Activated naive CD4-positive, alpha-beta T cell treated with Interleukin-2 at 50 U/mL for 16 hours (primary cell): ENCODE measurements around the gene DIS3L2.
"Not testable (repeated sequence)": the region's sequence is repeated elsewhere in the genome, so short reads cannot be mapped to it uniquely, and the experiment has no call there.

ENCODE experiments used
- DNase-seq: peaks from one replicate; pipeline ENCODE4 v3.0.0-alpha.2; 2020

Gene DIS3L2

GRCh38 chr2:232363064-232363783 is 401.7 kb downstream of the DIS3L2 start:
- DNase-seq = not testable (repeated sequence)

GRCh38 chr2:232363784-232364615 is 402.5 kb downstream of the DIS3L2 start:
- DNase-seq = no peak

GRCh38 chr2:232364806-232365594 is 403.5 kb downstream of the DIS3L2 start:
- DNase-seq = not testable (repeated sequence)

GRCh38 chr2:232365621-232366321 is 404.3 kb downstream of the DIS3L2 start:
- DNase-seq = no peak

DNA sequence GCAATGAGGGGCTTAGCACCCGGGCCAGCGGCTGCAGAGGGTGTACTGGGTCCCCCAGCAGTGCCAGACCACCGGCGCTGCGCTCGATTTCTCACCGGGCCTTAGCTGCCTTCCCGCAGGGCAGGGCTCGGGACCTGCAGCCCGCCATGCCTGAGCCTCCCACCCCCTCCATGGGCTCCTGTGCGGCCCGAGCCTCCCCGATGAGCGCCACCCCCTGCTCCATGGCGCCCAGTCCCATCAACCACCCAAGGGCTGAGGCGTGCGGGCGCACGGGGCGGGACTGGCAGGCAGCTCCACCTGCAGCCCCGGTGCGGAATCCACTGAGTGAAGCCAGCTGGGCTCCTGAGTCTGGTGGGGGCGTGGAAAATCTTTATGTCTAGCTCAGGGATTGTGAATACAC is 404.9 kb downstream of the DIS3L2 start:
- not testable (repeated sequence) for DNase-seq

DNA sequence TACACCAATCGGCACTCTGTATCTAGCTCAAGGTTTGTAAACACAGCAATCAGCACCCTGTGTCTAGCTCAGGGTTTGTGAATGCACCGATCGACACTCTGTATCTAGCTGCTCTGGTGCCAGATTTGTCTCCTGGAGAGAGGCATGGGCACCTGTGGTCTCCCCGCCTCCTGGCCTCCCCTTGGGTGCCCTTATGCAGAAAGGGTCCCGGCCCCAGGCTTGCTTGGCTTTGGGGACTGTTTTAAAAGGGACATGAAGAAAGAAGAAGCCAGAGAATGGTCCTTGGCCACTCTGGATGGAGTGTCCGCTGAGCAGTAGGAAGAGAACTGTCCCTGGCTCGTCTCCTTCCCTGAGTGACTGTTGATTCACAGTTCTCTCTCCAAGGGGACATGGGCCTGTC is 405.5 kb downstream of the DIS3L2 start:
- no peak for DNase-seq

DNA sequence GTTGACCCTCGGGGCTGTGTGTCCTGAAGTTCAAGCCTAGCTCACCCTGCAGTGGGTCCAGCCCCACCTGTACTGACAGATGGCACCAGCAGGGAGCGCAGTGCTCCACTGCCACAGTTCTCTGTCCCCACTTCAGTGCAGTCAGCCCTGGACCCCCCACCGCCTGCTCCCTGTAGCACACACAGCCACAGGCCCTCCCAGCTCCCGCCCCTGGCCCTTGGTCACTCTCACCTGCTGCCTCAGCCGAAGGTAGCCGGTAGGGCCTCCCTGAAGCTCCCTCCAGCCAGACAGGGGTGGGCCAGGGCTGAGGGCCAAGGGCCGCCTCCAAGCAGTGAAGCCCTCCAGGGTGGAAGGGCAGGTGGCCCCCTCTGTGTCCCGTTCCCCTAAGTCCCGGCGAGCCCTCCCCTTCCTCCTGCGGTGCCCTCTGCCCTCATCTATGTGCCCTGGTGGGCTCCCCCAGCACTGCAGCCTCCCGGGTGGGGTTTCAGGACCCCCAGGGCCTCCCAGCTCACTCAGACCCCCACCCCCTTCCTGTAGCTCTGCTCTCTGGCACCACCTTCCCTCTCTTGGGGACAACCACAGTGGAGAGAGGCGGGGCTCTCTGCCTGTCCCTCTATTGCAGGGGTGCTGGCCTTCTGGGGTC is 406.2 kb downstream of the DIS3L2 start:
- no peak for DNase-seq

GRCh38 chr2:232368311-232368731 is 406.8 kb downstream of the DIS3L2 start:
- no peak for DNase-seq

DNA sequence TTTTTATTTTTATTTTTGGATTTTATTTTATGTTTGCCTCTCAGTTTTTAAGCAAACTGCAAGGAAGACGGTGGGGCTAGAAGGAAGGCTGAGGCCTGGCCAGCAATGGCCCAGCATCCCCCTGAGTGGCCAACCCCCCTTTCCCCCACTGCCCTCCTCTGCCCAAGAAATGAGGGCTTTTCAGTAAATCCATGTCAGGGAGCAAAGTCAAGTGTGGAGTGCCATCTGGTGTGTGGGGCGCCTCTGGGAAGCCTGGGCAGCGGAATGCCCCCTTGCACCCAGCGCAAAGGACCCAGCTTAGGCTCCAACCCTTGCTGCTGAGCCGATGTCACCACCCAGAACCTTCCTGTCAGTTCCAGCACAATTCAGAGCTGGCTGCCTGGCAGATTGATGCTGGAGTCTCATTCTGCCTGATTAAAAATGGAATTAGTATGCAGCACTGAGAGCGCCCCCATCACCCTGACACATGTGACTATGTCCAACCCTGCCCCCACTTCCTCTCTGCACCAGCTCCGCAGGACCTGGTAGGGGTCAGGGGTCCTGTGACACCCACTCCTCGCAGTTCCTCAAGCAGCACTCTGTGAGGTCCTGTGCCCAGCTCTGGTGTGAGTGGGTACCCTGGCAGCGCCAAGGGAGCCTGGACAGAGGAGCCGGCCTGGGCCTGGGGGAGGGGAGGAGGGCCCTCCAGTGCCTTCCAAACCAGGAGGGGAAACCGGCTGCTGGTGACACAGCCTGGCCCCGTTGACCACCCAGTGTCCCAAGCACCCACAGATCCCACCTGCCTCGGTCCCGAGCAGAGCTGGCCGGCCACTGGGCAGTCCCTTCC is 407.8 kb downstream of the DIS3L2 start:
- DNase-seq = no peak

DNA sequence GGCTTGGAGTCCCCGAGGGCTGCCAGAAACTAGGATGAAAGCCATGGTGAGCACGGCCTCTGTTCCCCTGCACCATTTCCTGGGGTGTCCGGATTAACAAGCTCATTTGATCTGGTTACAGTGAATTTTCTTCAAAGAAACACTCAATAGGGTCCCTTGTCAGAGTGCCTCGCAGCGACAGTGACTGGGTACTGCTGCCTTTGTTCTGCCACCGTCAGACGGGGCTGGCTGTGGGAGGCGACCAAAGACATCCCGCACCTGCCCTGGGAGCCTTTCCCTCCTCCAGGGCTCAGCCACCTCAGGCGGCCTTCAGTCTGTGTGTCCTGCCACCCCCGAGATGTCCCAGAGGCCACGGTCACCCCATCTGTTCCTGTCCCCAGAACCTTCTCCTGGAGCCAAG is 408.5 kb downstream of the DIS3L2 start:
- DNase-seq = not testable (repeated sequence)

GRCh38 chr2:232372231-232373208 is 411.0 kb downstream of the DIS3L2 start:
- DNase-seq = no peak

GRCh38 chr2:232374356-232374755 is 412.8 kb downstream of the DIS3L2 start:
- DNase-seq = no peak

GRCh38 chr2:232375164-232375563 is 413.7 kb downstream of the DIS3L2 start:
- DNase-seq = no peak

GRCh38 chr2:232376260-232376659 is 414.7 kb downstream of the DIS3L2 start:
- DNase-seq = no peak

- no peak for DNase-seq
Observed at GRCh38 chr2:232376713-232377112, 415.2 kb downstream of the DIS3L2 start.

DNA sequence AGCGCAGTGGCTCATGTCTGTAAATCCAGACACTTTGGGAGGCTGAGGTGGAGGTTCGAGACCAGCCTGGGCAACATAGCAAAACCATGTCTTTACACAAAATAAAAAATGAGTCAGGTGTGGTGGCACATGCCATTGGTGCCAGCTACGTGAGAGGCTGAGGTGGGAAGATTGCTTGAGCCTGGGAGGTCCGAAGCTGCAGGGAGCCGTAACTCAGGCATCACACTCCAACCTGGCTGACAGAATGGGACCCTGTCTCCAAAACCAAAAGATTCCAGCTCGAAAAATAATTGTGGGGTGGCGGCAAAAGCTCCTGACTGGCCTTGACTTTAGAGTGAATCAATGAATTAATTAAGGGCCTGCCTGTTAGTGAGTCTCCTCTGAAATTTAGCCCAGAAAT is 415.8 kb downstream of the DIS3L2 start:
- DNase-seq = no peak

GRCh38 chr2:232377841-232378734 is 416.6 kb downstream of the DIS3L2 start:
- no peak for DNase-seq

DNA sequence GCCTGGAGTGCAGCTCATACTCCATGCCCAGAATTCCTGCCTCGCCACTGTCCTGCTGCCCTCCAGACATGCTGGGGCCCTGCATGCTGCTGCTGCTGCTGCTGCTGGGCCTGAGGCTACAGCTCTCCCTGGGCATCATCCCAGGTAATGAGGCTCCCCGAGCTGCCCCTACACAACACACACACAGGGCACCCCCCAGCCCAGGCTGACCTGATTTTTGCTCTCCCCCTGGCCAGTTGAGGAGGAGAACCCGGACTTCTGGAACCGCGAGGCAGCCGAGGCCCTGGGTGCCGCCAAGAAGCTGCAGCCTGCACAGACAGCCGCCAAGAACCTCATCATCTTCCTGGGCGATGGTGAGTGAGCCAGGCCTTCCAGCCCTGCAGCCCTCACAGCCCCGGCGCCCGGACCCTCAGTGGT is 417.2 kb downstream of the DIS3L2 start, which contains the start of gene ALPP:
Gene ALPP, plus strand, starts transcription at position 17 of the 417 bp plus-strand sequence. Its CDS starts 52 bp downstream, at position 69.
- not testable (repeated sequence) for DNase-seq
